GM19455 (cell line): Measurements from ENCODE around the gene MED9.

ENCODE experiments used
- ATAC-seq: cut with Tn5 transposase; IDR thresholded peaks from one replicate; pipeline ENCODE4 v1.9.1; 2021; ENCODE audit not compliant: unreplicated experiment

MED9 gene

DNA sequence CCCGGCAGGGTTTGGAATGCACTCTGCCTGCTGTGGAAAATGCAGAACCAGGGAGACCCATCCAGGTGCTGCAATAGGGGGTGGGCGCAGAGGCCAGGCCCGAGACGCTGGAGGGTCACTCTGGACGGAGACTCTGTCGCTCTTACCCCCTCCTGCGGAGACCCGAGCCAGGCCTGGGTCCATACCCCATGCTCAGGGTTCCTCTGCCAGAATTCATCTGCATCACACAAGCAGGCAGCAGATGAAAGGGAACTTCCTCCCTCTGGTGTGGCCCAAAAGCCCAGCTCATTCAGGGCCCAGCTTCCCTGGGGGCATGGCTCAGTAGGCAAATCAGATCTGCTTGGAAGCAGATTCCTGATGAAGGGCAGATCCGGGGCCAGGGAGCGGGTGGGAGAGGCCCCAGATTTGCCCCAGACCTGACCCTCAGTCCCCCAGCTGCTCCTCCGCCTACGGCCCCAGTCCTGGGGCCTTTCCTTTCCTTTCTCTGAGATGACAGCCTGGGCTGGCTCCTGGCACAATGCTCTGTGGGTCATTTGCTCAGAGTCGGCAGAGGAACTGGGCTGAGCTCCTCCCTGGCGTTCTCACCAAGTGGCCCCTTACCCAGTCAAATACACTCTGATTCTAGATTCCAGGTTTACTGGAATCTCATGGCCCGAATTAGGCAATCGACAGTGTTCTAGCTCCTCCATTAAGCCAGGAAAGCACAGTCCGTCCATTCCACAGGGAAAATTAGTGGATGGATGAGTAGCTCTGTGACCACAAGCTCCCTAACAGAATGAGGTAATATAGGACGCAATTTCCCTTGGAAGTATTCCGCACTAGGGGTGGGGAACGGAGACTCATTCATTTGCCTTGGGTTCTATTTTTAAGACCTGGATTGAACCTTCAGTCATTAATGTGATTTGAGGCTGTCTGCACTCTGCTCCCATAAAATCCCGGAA is 38.5 kb downstream of the MED9 start:
- ATAC-seq: no peak

DNA sequence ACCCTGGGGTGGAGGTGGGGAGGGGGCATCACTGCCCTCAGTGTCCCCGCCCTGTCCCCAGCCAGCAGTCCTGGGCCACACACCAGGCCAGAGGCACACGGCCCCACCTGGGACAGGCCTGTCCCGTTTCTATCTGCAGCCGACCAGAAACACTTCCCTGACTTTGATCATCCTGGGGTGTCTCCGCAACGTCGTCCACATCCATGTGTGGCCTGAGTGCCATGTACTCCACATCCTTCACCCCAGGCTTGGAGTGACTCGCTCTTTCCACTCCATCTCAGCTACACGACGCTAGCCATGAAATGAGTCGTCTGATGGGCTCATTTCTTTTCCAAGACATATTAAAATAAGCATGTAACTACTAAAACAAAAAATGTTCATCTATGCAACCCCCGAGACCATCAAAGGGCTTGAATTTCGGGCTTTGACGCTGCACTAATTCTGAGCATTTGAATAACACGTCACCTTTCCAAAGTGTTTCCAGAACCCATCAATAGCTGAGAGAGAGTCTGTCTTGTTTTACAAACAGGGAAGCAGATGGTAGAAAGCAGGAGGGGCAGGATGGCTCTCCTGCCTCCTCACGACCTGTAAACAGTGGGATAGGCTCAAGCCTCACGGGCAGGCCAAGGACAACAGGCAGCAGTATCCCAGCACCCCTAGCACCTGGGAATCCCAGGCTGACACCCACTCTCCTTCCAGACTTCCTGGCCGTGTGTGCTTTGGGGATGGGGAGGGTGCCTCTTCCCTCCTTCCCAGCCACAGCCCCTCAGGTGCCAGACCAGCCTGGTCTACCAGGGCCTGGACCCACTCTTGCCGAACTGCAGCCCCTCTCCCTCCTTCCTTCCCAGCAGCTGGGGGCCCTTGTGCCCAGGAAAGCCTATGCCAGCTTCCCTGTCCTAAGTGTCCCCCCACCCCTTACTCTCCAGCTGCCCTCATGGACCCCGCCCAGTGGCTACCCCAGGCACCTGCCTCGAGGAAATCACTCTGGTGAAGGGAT is 39.4 kb downstream of the MED9 start:
- ATAC-seq: no peak

GRCh38 chr17:17516941-17517720 is 40.3 kb downstream of the MED9 start:
- ATAC-seq: no peak

- ATAC-seq: no peak
These were observed 41.2 kb downstream of the MED9 start for GRCh38 chr17:17518014-17518413.

GRCh38 chr17:17518951-17519350 is 42.2 kb downstream of the MED9 start:
- no peak for ATAC-seq

GRCh38 chr17:17519886-17520285 is 43.1 kb downstream of the MED9 start:
- no peak for ATAC-seq

DNA sequence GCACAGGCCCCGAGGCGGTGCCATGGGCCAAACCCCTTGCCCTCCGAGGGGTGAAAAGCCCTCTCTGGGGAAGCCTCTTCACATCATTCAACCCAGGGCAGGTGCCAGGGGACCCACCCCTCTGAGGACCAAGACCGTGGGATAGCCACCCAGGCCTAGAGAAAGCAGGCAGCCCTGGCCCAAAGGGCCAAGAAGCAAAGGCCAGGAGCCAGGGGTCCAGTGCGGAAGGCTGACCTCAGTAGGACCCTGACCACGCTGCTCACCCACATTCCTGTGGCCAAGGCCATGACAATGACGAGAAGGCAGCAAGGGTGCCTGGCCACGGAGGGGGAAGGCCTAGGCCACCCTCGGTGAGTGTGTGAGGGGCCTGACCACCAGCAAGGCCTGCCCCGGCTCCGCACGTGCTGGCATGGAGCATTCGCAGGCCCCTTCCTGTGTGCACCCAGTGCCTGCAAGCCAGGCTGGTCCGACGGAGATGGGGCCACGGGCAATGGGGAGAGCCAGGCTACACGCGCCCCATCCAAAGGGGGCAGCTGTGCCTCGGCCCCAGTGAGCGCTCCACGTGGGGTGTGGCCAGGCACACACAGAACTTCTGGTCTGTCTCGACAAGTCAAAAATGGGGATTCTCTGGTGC is 43.9 kb downstream of the MED9 start:
- ATAC-seq: no peak

- no peak for ATAC-seq
These were observed 46.4 kb downstream of the MED9 start for GRCh38 chr17:17523001-17523730.

DNA sequence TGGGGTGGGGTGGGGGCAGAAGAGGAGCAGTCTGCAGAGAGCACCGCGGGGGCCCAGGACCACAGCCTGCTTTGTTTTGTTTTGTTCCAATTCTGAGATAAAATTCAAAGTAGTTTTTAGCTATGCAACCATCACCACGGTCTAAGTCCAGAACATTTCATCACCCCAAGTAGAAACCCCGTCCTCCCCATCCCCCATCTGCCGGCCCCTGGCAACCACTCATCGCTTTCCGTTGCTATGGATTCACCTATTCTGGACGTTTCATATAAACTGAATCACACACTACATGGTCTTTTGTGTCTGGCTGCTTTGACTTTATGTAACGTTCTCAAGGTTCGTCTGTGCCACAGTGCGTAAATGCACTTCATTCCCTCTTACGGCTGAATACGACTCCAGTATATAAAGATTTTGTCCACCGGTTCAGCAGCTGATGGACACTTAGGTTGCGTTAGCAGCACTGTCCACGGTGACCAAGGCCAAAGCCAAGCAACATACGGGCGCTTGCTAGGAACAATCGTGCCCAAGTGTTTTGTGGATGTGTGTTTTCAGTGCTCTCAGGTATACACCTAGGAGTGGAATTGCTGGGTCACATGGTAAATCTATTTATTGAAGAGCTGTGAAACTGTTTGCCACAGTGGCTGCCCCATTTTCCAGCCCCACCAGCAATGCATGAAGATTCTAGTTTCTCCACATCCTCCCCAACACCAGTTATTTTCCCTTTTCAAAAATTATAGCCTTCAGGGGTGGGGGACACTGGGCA is 47.1 kb downstream of the MED9 start:
- no peak for ATAC-seq

GRCh38 chr17:17525311-17525710 is 48.5 kb downstream of the MED9 start:
- no peak for ATAC-seq

GRCh38 chr17:17525956-17526355 is 49.2 kb downstream of the MED9 start:
- ATAC-seq: no peak

GRCh38 chr17:17526369-17526768 is 49.6 kb downstream of the MED9 start:
- ATAC-seq: no peak

- no peak for ATAC-seq
These were observed 50.7 kb downstream of the MED9 start for GRCh38 chr17:17527534-17527933.

- ATAC-seq: no peak
These were observed 51.2 kb downstream of the MED9 start for GRCh38 chr17:17527956-17528500.

- ATAC-seq: no peak
These were observed 52.2 kb downstream of the MED9 start for GRCh38 chr17:17528696-17529652.

DNA sequence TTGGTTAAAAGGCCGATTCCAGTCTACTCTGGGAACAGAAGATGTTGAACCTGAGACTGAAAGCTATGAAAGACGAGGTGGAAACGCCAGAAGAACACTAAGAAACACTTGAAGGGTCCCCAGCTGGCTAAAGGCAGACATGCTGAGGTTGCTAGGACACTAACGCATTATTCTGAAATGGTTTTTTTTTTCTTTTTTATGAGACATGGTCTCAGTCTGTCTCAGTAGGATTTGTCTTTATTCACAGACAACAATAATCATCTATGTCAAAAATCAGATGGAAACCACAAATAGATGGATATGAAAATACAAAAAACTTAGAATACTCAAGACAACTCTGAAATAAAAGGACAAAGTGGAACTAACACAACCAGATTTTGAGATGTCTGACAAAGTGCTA is 54.4 kb downstream of the MED9 start:
- no peak for ATAC-seq

- no peak for ATAC-seq
These were observed 56.2 kb downstream of the MED9 start for GRCh38 chr17:17532991-17533390.
